SH-SY5Y (cell line): ENCODE data around the gene DHCR24.

ENCODE experiments used
- GATA2 ChIP-seq: IDR thresholded peaks from 2 replicates; pipeline ENCODE4 v1.6.1; 2011; ENCODE audit warnings: mild to moderate bottlenecking, low read depth, low read length
- GATA3 ChIP-seq: IDR thresholded peaks from 2 replicates; pipeline ENCODE4 v1.6.1; 2011; ENCODE audit warnings: low read depth, mild to moderate bottlenecking, low read length, moderate library complexity

GRCh38 chr1:54809496-54810074, 77.4 kb downstream of the DHCR24 start:
- TF ChIP-seq GATA3 (no peak), GATA2 (no peak)
